GM23338 (cell line): ENCODE results near the gene SLC25A42.

Source experiments
- CREB1 ChIP-seq: fragments of 250-450 bp; sonication (Bioruptor Pico); IDR thresholded peaks from 2 replicates; pipeline ENCODE4 v1.5.0; 2020; ENCODE audit warnings: low read depth, mild to moderate bottlenecking, moderate library complexity
- CTCF ChIP-seq, 2 experiments: fragments of 200-600 bp in 1 of 2; sonication (generic) in 1 of 2; conservative IDR thresholded peaks; 2 replicates each; pipeline versions ENCODE4 v1.5.1 to v1.6.1; 2016 to 2017; ENCODE audit warnings: antibody characterized with exemption in 2 of 2, low read depth in 2 of 2, mild to moderate bottlenecking in 2 of 2, moderate library complexity in 1 of 2
- ETS1 ChIP-seq: IDR thresholded peaks from 2 replicates; pipeline ENCODE4 v1.6.1; 2016; ENCODE audit warnings: antibody characterized with exemption
- EZH2 ChIP-seq: fragments of 200-600 bp; sonication (generic); IDR thresholded peaks from one replicate; pipeline ENCODE4 v1.8.0; 2017; ENCODE audit warnings: antibody characterized with exemption, mild to moderate bottlenecking, low read depth; ENCODE audit not compliant: unreplicated experiment
- EZH2phosphoT487 ChIP-seq: fragments of 200-600 bp; sonication (generic); IDR thresholded peaks from one replicate; pipeline ENCODE4 v1.8.1; 2018; ENCODE audit warnings: antibody characterized with exemption; ENCODE audit not compliant: unreplicated experiment
- JUNB ChIP-seq: IDR thresholded peaks from one replicate; pipeline ENCODE4 v1.6.1; 2016; ENCODE audit warnings: antibody characterized with exemption; ENCODE audit not compliant: unreplicated experiment
- NANOG ChIP-seq: IDR thresholded peaks from 2 replicates; pipeline ENCODE4 v1.6.1; 2016; ENCODE audit warnings: antibody characterized with exemption, borderline replicate concordance
- POLR2AphosphoS5 ChIP-seq: IDR thresholded peaks from 2 replicates; pipeline ENCODE4 v1.6.1; 2016; ENCODE audit warnings: antibody characterized with exemption, low read depth
- REST ChIP-seq: IDR thresholded peaks from one replicate; pipeline ENCODE4 v1.6.1; 2018; ENCODE audit warnings: antibody characterized with exemption; ENCODE audit not compliant: unreplicated experiment
- STAT1 ChIP-seq: IDR thresholded peaks from one replicate; pipeline ENCODE4 v1.6.1; 2016; ENCODE audit warnings: antibody characterized with exemption; ENCODE audit not compliant: unreplicated experiment
- ZNF114 ChIP-seq: fragments of 250-450 bp; sonication (Bioruptor Pico); IDR thresholded peaks from 2 replicates; pipeline ENCODE4 v1.5.0; 2020; ENCODE audit warnings: mild to moderate bottlenecking, moderate library complexity
- ZNF462 ChIP-seq: fragments of 250-450 bp; sonication (Bioruptor Pico); IDR thresholded peaks from 2 replicates; pipeline ENCODE4 v1.5.0; 2020; ENCODE audit warnings: mild to moderate bottlenecking, moderate library complexity

- TF ChIP-seq EZH2 (no peak), CTCF (conservative IDR thresholded peaks at IDR 0.05; ENCODE audit: low read depth in 2 of 2) (no peak), CREB1 (CRISPR knock-in tag) (no peak), POLR2AphosphoS5 (no peak), JUNB (no peak), ZNF462 (CRISPR knock-in tag) (no peak), REST (no peak), EZH2phosphoT487 (no peak), ZNF114 (CRISPR knock-in tag) (no peak), ETS1 (no peak), STAT1 (no peak), NANOG (no peak)
Measured at GRCh38 chr19:19142347-19142746, 78.6 kb downstream of the SLC25A42 start.
